Stimulated activated CD8-positive, alpha-beta memory T cell treated with anti-CD3 and anti-CD28 coated beads, Interleukin-7, amount 100 ng/mL, for 4 hours (primary cell): Measurements from ENCODE around the gene CCDC120.

ENCODE experiments used
- DNase-seq, 2 donors: peaks; one replicate each; pipeline ENCODE4 v3.0.0-alpha.2; 2020; ENCODE audit warnings: low read depth in 2 of 2

The CCDC120 gene

GRCh38 chrX:49058794-49059193, at the start of gene CCDC120:
Gene CCDC120, plus strand, starts transcription at chrX:49058999. Its CDS starts 3,043 bp downstream, at chrX:49062042.
- DNase-seq, result no peak

DNA sequence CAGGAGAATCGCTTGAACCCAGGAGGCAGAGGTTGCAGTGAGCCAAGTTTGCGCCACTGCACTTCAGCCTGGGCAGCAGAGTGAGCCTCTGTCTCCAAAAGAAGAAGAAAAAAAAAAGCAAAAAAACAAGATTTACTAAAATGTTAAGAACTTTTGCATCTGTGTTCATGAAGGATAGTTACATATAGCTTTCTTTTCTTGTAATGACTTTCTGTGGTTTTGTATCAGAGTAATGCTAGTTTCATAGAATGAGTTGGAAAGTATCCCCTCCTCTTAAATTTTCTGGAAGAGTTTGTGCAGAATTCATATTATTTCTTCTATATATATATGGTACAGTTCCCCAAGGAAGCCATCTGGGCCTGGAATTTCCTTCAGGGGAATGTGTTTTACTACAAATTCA, 39.7 kb upstream of the CCDC120 start:
- no peak for DNase-seq

- no peak for DNase-seq
Measured at GRCh38 chrX:49019599-49020249, 39.1 kb upstream of the CCDC120 start.

- DNase-seq, result no peak
Measured at GRCh38 chrX:49029876-49030275, 28.9 kb upstream of the CCDC120 start.

DNA sequence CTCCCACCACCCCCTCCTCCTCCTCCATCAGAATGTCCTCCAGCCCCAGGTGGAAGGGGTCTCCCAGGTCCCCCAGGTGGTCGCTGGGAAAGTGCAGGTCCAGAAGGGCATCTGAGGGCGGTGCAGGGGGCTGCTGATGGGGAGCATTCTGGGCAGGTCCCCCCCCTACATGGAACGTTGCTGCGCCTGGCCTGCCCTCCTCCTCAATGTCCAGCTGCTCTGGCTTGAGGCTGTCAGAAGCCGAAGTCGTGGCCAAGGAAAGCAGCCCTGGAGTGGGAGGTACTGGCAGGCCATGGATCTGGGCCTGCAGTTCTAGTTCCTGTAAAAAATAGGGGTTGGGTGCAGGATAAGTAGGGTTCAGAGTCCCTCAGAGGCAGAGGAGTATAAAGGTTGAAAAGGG, 28.5 kb upstream of the CCDC120 start:
- no peak for DNase-seq

DNA sequence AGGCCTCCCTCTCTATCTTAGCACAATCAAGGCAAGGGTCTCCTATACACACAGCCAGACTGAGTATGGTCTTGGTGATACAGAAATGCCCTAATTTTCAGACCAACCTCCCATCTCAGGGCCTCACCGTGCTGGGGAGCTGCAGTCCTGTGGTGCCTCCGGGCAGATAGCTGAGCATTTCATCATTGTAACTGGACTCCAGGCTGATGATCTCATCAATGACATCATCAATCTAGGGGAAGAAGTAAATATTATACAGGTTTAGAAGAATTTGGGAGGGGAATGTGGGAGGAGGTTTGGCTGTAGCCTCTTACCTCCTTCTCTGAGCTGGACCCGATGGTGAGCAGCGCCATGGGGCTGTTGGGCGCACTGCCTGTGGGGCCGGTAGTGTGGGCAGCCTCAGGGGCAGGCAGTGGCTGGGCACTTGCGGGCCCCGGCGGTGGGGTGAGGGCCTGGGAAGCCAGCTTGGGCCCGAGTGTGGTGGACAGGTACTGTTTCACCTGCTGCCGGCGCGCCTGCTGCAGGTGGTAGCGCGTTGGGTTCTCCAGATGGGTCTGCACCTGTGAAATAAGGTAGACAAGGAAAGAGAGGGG, 20.8 kb upstream of the CCDC120 start:
- no peak for DNase-seq

- DNase-seq, result peak; percentile 31 to 41
Measured at GRCh38 chrX:49039598-49040375, 19.0 kb upstream of the CCDC120 start.

- DNase-seq, result no peak
Measured at GRCh38 chrX:49040376-49040955, 18.3 kb upstream of the CCDC120 start.

DNA sequence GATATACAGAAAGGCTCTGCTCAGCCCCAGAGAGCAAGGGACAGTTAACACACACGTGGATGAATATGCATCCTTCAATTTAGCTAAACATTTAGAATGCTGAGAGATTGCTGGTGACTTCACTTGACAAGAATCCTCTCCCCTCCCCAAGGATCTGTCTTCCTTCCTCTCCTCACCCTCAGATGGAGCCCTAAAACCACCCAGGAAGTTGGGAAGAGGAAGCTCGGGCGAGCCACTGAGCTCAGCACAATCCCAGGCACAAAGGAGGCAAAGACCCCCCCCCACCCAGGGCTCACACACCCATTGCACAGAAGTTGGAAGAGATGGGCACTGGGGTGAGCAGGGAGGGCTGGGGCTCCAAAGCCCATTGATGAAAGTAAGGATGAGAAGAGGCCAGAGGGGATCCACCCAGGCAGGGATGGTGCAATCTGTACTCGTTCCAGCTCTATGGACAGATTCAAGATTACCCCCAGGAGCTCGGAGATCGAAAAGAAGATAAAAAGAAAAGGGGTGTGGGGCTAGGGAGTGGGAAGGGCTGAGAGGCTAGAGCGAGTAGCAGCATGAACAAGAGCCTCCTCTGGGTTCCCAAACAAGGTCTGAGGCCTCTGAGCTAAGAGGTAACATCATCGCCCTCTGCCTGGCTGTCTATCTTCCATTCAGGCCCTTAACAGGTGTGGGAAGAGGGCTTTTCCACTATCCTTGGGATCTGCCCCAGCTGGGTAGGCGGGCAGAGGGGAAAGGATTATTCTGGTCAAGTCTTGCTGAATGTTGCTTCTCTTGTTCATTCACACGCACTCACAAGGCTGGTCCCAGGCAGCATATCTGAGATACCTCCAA, 16.8 kb upstream of the CCDC120 start:
- no peak for DNase-seq

GRCh38 chrX:49042581-49043219, 16.1 kb upstream of the CCDC120 start:
- DNase-seq, result no peak

DNA sequence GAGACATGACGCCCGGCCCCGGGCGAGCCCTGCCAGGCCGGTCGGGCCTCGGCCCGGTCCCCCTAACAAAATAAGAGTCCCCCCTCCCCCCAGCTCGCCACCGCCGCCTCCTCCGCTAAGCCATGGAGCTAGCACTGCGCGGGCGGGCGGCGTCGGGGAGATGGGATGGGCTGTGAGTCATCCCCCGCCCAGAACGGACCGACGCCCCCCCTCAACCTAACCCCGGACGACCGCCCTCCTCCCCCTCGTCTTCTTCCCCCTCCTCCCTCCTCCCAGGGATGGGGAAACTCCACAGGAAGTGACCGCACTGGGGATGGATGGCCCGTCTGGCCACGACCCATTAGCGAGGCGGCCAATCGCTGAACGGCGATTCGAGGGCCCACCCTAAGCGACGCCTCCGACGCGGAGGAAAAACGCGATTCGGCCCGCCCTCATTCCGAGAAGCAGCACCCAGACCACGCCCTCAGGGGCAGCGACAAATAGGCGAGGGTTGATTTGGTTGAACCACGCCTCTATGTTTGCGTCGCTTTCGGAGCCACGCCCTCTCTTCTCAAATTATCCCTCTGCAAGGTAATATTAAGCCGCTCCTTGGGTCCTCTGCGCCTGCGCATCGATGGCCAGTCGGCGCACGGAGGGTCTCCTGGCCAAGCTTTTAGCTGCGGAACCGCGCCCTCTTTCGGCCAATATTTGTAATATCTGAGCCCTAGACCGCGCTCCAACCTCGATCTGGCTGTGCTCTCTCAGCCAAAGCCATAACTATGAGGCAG, 15.4 kb upstream of the CCDC120 start, which contains the start of gene TFE3:
TFE3 (minus strand) TSS at position 138 of the 767 bp plus-strand sequence; CDS start at position 7, 131 bp downstream.
- DNase-seq, result peak; percentile 94 to 96

DNA sequence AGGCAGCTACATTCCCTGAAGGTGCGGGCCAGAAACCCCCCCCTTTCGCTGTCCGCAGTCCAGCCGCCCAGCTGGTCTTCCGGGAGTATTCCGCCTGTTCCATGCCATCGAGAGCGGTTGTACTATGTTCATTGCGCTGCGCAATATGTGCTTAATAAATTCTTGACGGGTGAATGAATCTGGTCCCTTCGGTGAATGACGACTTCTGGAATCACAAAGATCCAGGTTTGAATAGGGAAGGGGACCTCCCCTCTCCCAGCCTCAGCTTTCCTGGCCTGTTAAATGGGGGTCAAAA, 14.9 kb upstream of the CCDC120 start:
- no peak for DNase-seq

GRCh38 chrX:49053223-49054072, 5.4 kb upstream of the CCDC120 start:
- peak; percentile 26 to 53 for DNase-seq

GRCh38 chrX:49054073-49054762, 4.6 kb upstream of the CCDC120 start:
- DNase-seq, result no peak

DNA sequence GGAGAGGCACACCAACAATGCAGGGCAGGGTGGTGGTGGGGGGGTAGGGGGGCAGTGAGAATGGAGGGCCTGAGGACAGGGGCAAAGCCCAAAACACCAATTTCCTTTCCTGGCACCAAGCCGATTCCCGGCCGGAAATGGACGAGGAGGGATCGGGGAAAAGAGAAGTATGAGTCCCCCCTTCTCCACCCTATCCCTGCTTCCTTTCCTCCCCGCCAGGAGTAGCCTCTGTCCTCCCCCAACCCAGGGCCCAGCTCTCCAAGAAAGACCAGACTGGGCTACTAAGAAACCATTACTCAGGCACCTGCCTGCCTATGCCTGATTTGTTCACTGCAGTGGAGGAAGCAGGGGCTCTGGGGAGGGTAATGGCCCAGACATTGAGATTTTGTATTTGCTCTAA, 402 bp downstream of the CCDC120 start:
- DNase-seq, result no peak

GRCh38 chrX:49059681-49060085, 884 bp downstream of the CCDC120 start:
- DNase-seq, result no peak

DNA sequence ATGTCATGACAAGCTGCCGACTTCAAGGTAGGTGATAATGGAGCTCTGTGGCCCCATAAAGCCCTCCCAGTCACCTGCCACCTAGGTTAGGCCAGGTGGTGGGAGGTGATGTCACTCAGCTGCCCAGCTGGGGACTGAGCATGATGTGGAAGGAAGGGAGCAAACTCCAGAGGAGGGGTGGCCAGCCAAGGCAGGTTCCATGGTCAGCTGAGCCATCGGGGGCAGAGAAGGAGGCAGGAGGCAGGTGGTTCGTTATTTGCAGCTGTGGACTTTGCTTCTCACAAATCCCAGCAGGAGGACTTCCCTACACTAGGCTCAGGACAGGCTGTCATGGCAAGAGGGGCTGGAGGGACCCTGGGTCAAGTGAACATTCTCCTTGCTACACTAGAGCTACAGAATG, 2.1 kb downstream of the CCDC120 start:
- DNase-seq, result no peak

- DNase-seq, result no peak
Measured at GRCh38 chrX:49061490-49061889, 2.7 kb downstream of the CCDC120 start.

GRCh38 chrX:49061916-49062315, 3.1 kb downstream of the CCDC120 start:
- no peak for DNase-seq
